Measurements from ENCODE around the gene MVK. TPM values are rescaled to one million over a fixed set of nuclear protein-coding genes. Genes with fewer than 3 reads are reported as not detected.

Gene MVK
- total RNA-seq, 3 donors from 2014 or later: 8.8 to 18.4 (median 17.6) TPM

DNA sequence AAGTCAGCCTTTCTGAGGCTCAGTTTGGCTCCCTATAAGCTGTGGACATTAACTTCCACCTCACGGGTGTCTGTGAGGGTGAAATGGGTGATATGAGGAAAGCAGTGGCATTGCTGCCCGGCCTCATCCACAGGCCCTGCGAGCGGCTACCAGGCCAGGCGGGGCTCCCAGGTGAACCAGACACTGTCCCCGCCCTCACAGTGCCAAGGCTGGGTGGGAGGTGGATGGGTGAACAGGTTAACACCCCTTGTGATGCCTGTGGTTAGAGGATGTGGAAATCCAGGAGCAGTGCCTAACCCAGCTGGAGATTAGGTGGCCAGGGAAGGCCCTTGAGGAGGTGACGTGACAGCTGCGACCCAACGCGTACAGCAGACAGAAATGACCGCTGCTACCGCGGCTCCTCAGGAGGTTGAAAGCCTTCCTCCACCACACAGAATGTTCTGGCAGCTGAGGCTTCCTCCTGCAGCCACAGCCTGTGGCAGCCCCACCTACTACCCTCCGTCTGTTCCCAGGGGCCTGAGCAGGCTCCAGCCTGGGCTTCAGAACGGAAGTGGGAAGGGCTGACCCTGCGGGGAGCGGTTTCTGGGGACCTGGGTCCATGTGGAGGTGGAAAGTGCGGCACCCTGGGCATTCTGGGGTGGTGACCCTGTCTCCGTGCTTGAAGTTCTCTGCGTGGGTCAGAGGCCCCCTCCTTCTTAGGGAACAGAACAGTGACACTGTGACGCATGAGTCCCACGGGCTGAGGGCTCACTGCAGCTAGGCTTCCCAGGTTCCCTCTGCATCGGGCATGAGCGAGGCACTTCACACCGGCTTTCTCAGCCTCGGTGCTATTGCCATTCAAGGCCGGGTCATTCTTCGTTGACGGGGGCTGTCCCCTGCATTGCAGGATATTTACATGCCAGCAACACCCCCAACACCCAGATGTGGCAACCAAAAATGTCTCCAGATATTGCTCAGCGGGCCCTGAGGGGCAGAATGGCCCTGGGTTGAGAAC is 10.0 kb upstream of the MVK start:
- H3K4me3 ChIP-seq: no peak overlapping the region
- DNase-seq (ENCODE audit: low spot score in 2 of 2): no peak
- TF ChIP-seq POLR2A (IDR thresholded peaks at IDR 0.05): no peak
- TF ChIP-seq POLR2AphosphoS5 (IDR thresholded peaks at IDR 0.05): no peak
- TF ChIP-seq CTCF (IDR thresholded peaks at IDR 0.05): no peak
- H3K9me3 ChIP-seq: no peaks in the 10 kb centered on the region
- H3K27me3 ChIP-seq: no peaks in the 10 kb centered on the region
- intact Hi-C loops (cut with DNase I; ENCODE audit: low total_unique reads): no loop called here
- no peak overlapping the region for H3K27ac ChIP-seq
- H3K36me3 ChIP-seq: no peaks in the 10 kb centered on the region
- H3K4me1 ChIP-seq: no peaks in the 10 kb centered on the region

GRCh38 chr12:109566424-109566823 is 7.2 kb upstream of the MVK start:
- H3K36me3 ChIP-seq: no peaks in the 10 kb centered on the region
- no peak overlapping the region for H3K27ac ChIP-seq
- H3K4me3 ChIP-seq: no peak overlapping the region
- no peak for DNase-seq (ENCODE audit: low spot score in 2 of 2)
- TF ChIP-seq CTCF (IDR thresholded peaks at IDR 0.05) (no peak), POLR2AphosphoS5 (IDR thresholded peaks at IDR 0.05) (no peak), POLR2A (IDR thresholded peaks at IDR 0.05) (no peak)
- H3K27me3 ChIP-seq: no peaks in the 10 kb centered on the region
- H3K4me1 ChIP-seq: no peaks in the 10 kb centered on the region
- no peaks in the 10 kb centered on the region for H3K9me3 ChIP-seq
- intact Hi-C loops (cut with DNase I; ENCODE audit: low total_unique reads): no loop called here

DNA sequence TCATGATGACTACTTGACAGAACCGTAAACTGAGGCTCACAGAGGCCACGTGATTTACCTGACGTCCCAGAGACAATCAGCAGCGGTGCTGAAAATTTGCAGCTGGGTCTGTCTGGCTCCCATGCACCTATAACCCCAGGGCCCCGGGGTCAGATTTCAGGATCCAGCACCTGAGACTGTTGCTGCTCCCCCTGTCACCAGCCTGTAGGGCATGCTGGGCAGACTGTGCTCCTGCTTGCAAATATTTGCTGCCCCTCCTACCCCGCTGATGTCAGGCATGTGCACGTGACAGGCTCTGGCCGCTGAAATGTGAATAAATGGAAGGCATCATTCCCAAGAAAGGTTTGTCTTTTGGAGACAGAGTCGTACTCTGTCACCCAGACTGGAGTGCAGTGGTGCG is 6.3 kb upstream of the MVK start:
- peaks cover 0 to 6% of the 10 kb centered on the region in 2 donors for H3K4me1 ChIP-seq
- H3K36me3 ChIP-seq: no peaks in the 10 kb centered on the region
- TF ChIP-seq POLR2A (IDR thresholded peaks at IDR 0.05): no peak
- no peak for TF ChIP-seq CTCF (IDR thresholded peaks at IDR 0.05)
- H3K27ac ChIP-seq: no peak overlapping the region
- H3K4me3 ChIP-seq: no peak overlapping the region
- intact Hi-C loops (cut with DNase I; ENCODE audit: low total_unique reads): no loop called here
- no peaks in the 10 kb centered on the region for H3K27me3 ChIP-seq
- H3K9me3 ChIP-seq: no peaks in the 10 kb centered on the region
- peak in 1 of 2 donors; percentile 63 for DNase-seq (ENCODE audit: low spot score in 2 of 2)

GRCh38 chr12:109567967-109568366 is 5.6 kb upstream of the MVK start:
- TF ChIP-seq CTCF (IDR thresholded peaks at IDR 0.05) (no peak), POLR2A (IDR thresholded peaks at IDR 0.05) (no peak), POLR2AphosphoS5 (IDR thresholded peaks at IDR 0.05) (no peak)
- H3K4me3 ChIP-seq: no peak overlapping the region
- intact Hi-C loops (cut with DNase I; ENCODE audit: low total_unique reads): no loop called here
- H3K27me3 ChIP-seq: no peaks in the 10 kb centered on the region
- DNase-seq (ENCODE audit: low spot score in 2 of 2): no peak
- no peaks in the 10 kb centered on the region for H3K36me3 ChIP-seq
- no peak overlapping the region for H3K27ac ChIP-seq
- H3K9me3 ChIP-seq: no peaks in the 10 kb centered on the region
- peaks cover 0 to 6% of the 10 kb centered on the region in 2 donors for H3K4me1 ChIP-seq

DNA sequence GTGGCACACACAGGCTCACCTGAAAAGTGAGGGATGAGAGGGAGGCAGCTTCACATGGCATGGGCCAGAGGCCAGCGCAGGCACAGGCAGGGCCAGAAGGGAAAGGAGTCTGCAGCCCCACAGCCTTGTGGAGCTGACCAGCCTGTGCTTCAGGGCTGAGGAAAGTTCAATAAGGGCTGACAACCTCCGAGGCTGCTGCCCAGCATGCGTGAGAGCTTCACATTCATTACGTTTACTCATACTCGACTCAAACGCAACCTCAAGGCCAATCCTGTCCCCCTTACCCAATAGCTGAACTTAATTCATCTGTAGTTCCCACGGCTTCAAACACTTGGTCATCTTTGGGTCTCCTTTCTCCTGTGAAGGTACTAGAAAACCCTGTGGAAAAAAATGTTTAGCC is 5.1 kb upstream of the MVK start:
- Histone ChIP-seq H3K27me3 (no peaks in the 10 kb centered on the region), H3K9me3 (no peaks in the 10 kb centered on the region), H3K4me3 (no peak overlapping the region), H3K27ac (no peak overlapping the region), H3K36me3 (no peaks in the 10 kb centered on the region), H3K4me1 (peaks cover 0 to 6% of the 10 kb centered on the region in 2 donors)
- intact Hi-C loops (cut with DNase I; ENCODE audit: low total_unique reads): no loop called here
- DNase-seq (ENCODE audit: low spot score in 2 of 2): no peak
- TF ChIP-seq CTCF (IDR thresholded peaks at IDR 0.05) (no peak), POLR2AphosphoS5 (IDR thresholded peaks at IDR 0.05) (no peak), POLR2A (IDR thresholded peaks at IDR 0.05) (no peak)

Data from breast epithelium (tissue), 4 donors.